HG03521 (cell line): ENCODE data around the gene KCNT2.
"Not testable (repeated sequence)": the region's sequence is repeated elsewhere in the genome, so short reads cannot be mapped to it uniquely, and the experiment has no call there.

Experiments
- ATAC-seq: cut with Tn5 transposase; IDR thresholded peaks from one replicate; pipeline ENCODE4 v1.9.1; 2021; ENCODE audit warnings: mild to moderate bottlenecking, moderate library complexity; ENCODE audit not compliant: unreplicated experiment

Gene KCNT2

DNA sequence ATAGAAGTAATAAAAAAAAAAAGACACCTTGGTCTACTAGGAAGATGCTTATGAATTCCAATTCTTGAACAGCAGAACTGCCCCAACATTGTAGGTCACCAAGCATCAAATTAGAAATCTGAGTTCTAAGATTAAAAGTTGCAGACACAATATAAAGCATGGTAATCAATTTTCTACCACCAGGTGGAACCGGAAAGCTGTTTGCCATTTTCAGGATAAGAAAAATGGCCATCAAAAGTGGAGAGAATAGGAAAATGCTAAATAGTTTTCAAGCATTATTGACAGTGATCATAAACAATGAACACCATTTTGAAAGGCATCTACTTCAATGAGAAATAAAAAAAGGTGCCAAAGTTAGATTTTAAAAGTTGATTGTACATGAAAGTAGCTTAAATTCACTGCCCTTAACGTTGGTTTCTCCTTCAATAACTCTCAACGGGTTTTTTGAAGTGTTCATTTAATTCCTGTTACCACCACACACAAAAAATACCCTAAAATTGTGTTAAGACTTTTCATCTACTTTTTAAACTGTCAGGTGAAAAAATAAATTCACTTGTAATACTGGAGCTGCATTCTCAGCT is 252.9 kb downstream of the KCNT2 start:
- ATAC-seq, result no peak

DNA sequence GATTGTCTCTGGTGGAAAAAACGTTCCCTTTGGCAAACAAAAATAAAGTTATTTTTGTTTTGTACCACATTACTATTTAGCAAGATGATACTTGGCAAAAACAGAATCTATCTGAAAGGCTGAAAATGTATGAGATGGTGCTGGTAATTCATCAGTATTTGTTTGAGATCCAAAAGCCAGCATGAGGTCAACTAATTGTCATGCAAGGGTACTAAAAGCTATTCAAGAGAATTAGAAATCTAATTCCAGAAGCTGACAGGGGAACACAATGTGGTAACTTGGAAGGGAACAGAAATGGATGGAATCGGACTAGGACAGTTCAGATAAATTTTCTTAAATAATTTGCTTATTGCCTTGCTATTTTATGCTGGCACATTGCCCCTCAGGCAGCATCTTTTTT is 263.8 kb downstream of the KCNT2 start:
- no peak for ATAC-seq

DNA sequence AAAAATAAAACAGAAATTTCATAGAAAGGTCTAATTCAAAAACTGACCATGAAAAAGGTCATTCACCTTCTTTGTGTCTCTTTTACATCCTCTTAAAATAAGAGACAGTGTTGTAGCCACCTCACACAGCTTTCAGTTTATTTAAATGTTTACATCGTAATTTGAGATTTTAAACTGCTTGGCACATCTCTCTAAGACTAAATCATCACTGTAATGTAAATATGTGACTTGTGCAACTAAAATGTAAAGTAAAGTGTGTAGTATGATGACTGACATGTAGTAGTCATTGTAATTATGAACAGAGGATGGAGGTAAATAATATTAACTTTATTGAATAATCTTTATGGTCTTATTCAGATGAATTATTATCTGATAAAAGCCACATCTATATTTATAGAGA is 283.9 kb downstream of the KCNT2 start:
- ATAC-seq, result no peak

DNA sequence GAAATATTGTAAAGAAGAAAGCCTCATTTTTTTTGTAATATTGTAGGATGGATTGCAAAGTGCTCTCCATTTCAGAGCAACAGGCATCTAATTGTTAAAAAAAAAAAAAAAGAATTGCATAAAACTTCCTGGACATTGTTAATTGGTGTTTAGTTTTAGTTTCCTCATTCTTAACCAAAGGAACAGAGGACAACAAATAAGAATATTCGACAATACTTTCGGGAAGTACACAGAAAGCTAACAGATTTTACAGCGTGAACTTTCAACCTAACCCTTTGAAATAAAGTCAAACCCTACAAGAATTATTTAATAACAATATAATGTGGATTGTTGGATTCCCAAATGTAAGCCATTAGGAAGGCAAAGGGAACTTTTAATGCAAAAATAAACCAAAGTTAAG is 284.4 kb downstream of the KCNT2 start:
- no peak for ATAC-seq

DNA sequence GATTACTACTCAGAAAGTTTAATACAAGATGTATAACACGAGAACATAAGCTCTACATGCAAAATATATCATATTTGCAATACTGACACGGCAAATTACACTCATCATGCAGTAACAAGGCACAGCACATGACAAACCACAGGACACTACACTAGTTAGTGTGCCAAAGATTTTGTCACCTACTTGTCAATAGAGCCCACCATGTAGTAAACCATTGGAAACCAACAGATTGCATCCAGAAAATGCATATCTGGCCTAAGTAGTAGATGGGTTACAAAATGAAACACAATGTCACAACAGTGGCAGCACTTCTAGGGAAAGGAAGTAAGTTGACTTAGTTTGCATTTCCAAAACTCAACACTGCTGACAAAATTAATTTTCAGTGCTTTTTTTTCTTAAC is 288.9 kb downstream of the KCNT2 start:
- no peak for ATAC-seq

DNA sequence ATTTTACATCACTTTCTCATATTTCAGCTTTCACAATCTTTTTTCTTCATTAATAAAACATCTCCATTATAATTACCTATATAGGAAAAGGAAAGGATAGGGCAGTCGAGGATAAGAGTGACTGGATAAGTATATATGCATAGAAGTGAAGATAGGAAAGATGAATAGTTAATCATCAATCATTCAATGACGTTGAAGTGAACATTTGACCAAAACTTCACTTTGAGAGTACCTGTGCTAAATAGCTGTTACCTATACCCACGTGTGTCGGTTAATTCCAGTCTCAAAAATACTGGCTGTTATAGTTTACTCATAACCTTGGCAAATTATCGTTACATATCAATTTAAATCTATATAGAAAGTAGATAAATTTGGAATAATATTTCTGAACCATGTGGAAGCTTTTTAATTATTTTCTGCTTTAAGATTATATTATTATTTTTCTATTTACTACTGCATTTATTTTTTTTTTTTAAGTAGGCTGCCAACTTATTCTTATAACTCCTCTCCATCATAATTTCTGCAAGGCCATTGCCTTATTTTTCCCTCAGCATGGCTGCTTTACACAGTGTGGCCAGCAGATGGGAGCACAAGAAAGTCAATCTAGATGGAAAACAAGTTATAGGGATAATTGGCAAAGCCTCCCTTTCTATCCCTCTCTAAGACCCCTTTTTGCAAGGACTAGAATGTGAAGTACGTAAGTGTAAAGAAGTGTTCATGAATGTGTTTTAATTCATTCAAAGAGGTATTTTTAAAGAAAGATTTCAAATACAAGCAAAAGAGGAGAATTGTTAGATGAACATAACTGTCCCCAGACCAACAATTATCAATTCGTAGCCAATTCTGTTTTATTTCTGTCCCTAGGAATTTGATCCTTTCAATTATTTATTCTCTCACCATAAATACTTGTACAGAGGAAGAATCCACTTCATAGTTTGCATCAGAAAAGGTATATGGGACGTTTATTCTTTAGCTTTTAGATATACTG is 290.4 kb downstream of the KCNT2 start:
- ATAC-seq, result no peak

DNA sequence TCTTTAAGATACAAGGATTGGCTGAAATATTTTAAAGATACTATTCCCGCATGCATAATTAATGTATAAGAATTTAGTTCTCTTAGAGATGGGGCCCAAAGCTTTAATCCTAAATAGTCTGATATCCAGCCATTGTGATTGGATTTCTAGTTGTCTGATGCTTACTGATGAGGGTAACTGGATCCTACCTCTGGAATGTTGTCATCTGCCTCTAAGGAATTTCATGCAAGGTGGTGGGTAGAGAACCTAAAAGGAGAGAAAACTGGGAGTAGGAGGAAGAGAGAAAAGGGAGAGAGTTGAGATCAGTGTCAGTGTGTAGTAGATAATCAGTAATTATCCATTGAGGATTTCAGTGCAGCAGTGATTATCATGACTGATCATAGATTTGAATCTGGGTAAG is 295.5 kb downstream of the KCNT2 start:
- ATAC-seq, result no peak

DNA sequence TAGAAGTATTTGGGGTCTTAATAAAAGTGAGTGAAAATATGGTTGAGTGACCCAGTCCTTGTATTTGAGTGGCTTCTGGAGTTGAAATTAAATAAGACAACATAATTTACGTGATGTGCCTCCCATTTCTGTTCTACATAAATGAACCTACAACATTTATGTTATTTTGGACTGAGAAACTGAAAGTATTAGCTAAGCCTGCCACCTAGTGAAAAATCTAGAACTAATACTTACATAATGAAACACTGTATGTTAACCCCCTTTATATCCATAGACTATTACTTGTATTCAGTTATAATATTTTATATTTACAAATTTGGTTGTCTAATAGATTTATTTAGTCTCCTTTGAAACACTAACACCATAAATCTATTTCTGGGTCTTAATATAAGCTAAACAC is 298.9 kb downstream of the KCNT2 start:
- no peak for ATAC-seq

DNA sequence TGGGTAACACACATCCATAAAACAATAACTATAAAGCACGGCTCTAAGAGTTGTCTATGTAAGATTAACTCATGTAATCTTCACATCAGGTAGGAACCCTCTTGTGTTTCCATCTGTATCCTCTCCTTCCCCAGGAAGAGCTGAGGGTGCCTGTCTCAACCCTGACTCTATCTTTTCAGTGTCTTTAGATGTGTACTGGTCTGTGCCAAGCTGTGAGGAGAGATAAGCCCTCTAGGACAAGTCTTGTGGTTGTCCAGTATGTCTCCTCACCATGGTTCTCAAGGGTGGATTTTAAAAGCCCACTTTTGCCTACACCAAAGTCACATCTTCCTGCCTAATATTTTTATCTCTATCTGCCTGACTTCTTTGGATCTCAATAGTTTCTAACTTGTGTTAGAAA is 300.1 kb downstream of the KCNT2 start:
- no peak for ATAC-seq

DNA sequence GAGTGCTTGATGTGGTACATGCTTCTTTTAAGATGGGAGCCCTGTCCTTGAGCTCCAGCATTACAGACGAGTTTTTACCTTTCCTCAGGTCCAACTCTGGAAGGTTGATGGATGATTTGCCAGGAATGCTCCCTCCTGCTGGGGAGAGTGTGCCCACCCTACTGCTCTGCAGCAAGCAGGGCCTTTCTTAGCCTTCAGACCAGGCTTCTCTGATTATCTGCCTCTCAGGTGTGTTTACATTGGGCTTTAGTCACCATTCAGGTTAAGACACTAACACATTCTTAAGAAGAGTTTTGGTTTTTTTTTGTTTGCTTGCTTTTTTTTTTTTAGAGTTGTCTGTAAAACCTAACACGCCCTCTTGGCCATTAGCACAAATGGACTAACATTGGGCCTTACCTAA is 301.8 kb downstream of the KCNT2 start:
- no peak for ATAC-seq

DNA sequence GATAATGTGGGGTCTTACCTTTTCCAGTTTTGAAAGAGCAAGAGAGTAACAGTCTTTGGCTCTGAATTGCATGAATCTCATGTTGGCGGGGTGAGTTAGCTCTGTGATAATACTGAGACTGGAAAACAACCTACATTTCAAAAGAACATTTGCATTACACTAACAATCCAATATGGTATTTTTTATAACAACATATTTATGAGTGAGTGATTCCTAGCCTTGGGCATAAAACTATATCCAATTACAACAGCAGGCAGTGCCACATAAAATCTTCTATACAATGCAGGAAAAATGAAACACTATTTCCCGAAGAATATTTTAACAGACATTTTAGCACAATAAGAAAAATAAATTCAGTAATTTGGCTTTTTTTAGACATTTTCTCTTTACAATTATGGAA is 303.0 kb downstream of the KCNT2 start:
- no peak for ATAC-seq

DNA sequence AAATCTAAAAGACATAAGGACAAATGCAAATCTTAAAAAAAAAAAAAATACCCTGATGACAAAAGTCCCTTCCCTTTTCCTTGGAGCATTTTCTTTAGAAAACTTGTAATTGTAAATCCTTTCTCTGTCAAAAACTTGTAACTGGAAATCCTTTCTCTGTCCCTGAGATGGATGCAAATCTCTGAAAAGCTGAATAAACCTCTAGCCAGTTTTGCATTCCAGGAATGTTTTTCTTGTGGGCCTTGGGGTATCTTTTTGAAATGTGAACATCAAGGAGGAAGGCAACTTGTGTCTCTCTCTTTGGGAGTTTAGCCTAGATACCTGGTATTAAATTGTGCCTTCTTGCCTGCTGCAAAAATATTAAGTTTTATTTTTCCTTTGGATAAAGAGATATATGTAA is 305.3 kb downstream of the KCNT2 start:
- ATAC-seq, result no peak

DNA sequence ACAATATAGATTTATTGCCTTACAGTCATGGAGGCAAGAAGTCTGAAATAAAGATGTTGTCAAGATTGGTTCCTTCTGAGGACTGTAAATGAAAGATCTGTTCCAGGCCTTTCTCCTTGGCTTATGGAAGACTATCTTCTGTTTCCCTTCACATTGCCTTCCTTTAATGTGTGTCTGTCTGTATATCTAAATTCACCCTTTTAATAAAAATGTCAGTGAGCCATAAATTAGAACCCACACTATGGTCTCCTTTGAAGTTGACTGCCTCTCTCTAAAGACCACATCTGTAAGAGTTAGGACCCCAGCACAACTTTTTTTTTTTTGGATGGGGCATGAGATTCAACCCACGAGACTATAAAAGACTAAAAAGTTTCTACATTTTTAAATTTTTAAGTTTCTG is 305.8 kb downstream of the KCNT2 start:
- ATAC-seq, result no peak

DNA sequence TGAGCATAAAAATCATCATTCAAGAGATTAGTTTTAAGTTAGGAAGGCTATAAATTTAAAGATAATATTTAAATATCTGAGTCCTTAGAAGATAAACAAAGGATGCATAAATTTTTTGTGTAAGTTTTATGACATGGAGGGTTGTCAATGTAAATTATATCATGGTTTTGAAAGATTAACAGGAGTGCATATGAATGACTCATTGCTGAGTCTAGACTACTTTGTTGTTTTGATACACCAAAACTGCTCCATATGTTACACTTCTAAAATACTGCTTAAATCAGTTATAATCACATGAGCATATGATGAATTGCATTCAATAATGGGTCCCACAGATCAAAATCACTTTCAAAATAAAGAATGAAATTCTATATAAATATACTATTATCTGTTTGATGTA is 312.5 kb downstream of the KCNT2 start:
- no peak for ATAC-seq

DNA sequence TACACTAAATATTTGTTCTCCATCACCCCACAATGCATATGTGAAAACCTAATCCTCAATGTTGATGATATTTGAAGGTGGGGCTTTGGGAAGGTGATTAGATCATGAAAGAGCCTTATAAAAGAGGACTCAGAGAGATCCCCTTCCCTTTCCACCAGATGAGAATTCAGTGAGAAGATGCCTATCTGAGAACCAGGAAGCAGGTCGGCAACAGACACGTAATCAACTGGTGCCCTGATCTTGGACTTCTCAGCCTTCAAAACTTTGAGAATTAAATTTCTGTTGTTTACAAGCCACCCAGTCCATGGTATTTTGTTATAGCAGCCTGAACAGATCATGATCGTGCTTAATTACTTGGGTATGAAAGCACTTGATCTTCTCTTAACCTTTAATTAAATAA is 329.4 kb downstream of the KCNT2 start:
- ATAC-seq, result no peak

DNA sequence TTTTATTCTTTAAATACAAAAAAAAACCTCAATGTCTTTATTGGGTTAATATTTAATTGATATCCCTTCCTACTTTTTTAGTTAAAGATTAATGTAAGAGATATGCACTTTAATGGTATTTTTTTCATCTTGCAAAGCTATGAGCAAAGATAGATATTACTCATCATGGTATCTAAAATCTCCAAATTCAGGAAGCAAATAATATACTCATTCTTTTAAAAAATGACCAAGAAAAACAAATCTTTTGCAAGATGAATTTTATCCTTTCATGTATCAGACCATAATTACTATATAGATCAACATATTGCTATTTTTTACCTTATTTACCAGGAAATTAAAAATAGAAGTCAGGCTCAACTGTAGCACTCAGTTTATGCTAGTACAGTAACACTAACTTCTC is 330.4 kb downstream of the KCNT2 start:
- no peak for ATAC-seq

DNA sequence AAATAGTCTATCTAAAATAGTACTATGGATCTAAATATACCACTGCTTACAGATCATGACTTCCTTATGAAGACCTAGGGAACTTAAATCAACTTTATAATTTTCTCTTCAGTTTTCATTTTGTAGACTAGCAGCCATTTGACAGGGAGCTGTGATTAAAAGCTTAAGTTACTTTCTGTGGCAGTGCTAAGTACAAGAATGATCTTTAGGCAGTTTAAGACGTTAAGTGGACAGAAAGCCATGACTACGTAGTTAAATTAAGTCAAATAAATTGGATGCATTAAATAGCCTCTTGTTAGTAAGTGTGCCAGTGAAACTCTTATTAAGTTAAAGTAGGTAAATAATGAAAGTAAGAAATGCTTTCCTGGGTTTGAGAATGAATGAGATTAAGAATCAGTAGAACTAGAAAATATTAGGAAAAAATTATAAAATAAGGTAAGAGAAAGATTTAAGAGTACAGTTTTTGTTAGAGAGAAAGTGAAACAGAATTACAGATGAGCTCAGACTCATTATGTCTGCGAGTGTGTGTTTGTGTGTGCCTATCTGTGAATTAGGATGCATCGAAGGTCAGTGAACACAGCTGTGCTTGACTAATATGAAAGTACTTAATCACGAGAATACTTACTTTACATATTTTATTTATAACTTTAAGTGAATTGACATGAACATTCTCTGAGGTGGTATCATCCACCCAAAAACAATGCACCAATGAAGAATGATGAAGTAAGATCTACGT is 336.9 kb downstream of the KCNT2 start:
- ATAC-seq, result peak; percentile 45

DNA sequence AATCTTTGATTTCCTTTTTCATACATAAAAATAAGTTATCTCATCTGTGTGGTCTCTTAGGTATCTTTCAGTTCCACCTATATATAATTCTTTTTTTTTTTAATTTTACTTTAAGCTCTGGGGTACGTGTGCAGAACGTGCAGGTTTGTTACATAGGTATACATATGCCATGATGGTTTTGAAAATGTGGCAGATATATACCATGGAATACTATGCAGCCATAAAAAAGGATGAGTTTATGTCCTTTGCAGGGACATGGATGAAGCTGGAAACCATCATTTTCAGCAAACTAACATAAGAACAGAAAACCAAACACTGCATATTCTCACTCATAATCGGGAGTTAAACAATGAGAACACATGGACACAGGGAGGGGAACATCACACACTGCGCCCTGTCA is 345.2 kb downstream of the KCNT2 start:
- ATAC-seq, result not testable (repeated sequence)

DNA sequence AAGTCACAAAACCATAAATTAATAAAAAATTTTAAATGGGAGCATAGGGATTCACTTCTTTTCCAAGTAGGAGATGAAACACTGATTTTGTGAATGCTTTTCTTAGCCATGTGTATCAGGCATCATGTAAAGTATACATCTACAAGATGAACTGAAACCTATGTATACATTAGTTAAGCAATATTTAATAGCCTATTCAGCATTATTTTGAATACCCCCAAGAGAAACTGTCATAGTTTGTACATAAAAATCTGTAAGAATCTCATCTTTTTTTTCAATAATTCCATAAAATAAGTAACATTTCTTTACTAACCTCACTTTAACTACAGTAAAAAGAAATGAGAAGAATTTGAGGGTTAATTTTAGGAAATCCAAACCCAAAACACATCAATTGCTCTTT is 348.0 kb downstream of the KCNT2 start:
- no peak for ATAC-seq

DNA sequence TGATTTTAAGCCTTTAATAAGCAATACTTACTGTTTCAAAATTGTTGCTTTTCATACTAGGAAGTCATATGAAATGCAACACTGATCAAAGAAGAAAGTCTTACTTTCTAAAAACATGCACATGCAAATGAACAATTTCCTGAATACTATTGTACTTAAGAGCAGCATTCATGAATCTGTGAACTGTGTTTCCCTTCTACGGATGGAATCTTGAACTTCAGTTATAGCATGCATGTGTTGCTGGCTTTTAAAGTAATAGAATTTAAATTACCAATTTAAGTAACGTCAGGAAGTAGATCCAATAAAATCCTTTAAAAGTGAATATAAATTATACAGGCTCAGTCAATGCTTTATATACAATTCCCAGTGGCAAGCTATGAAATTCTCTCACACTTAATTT is 348.9 kb downstream of the KCNT2 start:
- no peak for ATAC-seq

DNA sequence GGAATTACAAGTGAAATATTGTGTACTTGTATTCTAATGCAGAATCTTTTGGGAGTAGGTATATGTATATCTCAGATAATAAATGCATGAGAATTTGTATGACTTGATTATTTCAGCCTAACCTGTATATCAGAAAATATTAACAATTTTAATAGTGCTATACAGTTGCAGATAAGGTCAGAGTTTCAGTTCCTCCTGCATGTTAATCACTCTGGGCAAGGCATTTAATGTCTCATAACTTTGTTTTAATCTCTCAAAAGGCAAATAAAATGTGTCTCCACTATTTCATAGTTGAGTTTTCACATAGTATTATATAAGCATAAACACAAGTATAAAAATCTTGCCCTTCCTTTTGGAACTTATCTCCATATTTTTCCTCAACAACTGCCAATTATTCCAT is 352.5 kb downstream of the KCNT2 start:
- ATAC-seq, result no peak

DNA sequence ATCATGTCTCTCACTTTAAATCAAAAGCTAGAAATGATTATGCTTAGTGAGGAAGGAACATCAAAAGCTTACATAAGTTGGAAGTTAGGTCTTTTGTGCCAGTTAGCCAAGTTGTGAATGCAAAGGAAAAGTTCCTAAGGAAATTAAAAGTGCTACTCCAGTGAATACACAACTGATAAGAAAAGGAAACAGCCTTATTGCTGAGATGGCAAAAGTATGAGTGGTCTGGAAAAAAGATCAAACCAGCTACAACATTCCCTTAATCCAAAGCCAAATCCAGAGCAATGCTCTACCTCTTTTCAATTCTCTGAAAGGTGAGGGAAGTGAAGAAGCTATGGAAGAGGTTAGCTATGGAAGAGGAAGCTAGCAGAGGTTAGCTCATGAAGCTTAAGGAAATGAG is 378.7 kb downstream of the KCNT2 start:
- ATAC-seq, result no peak
